ENCODE measurements around the gene PIK3C2G. TPM values are rescaled to one million over a fixed set of nuclear protein-coding genes. Genes with fewer than 3 reads are reported as not detected.

PIK3C2G gene
- total and polyA plus RNA-seq, 10 of the 15 experiments (the other 5 are each of a cell fraction or from before 2014, with no cell fraction given): not detected

GRCh38 chr12:18297902-18298301, 36.6 kb downstream of the PIK3C2G start:
- POLR2A ChIA-PET: no interaction called here
- H4K20me1 ChIP-seq (ENCODE audit: control insufficient read depth, insufficient read depth): no peaks in the 10 kb centered on the region
- in situ Hi-C loops (cut with MboI): no loop called here

GRCh38 chr12:18302809-18303430, 41.6 kb downstream of the PIK3C2G start:
- in situ Hi-C loops (cut with MboI) (no loop called here), intact Hi-C loops (cut with micrococcal nuclease; ENCODE audit: unreplicated experiment) (no loop called here)
- no peak overlapping the region for H3K27ac ChIP-seq (ENCODE audit: control insufficient read depth, insufficient read depth)
- H2AFZ ChIP-seq (ENCODE audit: control insufficient read depth, low read depth, low read length): no peak overlapping the region
- 24% methylated on average over 5 of the region's 5 CpGs for whole genome bisulfite sequencing (ENCODE audit: insufficient coverage, insufficient replicate concordance, low lambda C conversion rate, missing lambda C conversion rate)
- ChIA-PET RAD21 (ENCODE audit: unreplicated experiment) (no interaction called here), CTCF (no interaction called here), POLR2A (no interaction called here), SMC1A (ENCODE audit: uncharacterized antibody, unreplicated experiment) (no interaction called here)
- H3K4me2 ChIP-seq (ENCODE audit: control insufficient read depth, insufficient read depth): no peak overlapping the region
- no peak for TF ChIP-seq HDGF (IDR thresholded peaks at IDR 0.05)
- TF ChIP-seq RCOR1 (conservative IDR thresholded peaks at IDR 0.05; ENCODE audit: low read depth, low read length): no peak
- TF ChIP-seq, protein P1, sequence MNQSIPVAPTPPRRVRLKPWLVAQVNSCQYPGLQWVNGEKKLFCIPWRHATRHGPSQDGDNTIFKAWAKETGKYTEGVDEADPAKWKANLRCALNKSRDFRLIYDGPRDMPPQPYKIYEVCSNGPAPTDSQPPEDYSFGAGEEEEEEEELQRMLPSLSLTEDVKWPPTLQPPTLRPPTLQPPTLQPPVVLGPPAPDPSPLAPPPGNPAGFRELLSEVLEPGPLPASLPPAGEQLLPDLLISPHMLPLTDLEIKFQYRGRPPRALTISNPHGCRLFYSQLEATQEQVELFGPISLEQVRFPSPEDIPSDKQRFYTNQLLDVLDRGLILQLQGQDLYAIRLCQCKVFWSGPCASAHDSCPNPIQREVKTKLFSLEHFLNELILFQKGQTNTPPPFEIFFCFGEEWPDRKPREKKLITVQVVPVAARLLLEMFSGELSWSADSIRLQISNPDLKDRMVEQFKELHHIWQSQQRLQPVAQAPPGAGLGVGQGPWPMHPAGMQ (IDR thresholded peaks at IDR 0.05; ENCODE audit: borderline replicate concordance): no peak
- no peak overlapping the region for H3K4me3 ChIP-seq
- H3K9ac ChIP-seq (ENCODE audit: control insufficient read depth, insufficient read depth, low read length): no peak overlapping the region
- H3K9me3 ChIP-seq (replicated peaks; ENCODE audit: control insufficient read depth, insufficient read depth, low read length): no peaks in the 10 kb centered on the region
- FAIRE-seq (no peak), DNase-seq (ENCODE audit: low read depth, low spot score) (no peak), ATAC-seq (no peak)
- no peaks in the 10 kb centered on the region for H3K79me2 ChIP-seq (ENCODE audit: control insufficient read depth, insufficient read depth, low read length)
- no peaks in the 10 kb centered on the region for H3K36me3 ChIP-seq (ENCODE audit: control insufficient read depth in 2 of 2, insufficient read depth in 2 of 2, low read length in 1 of 2)
- H4K20me1 ChIP-seq (ENCODE audit: control insufficient read depth, insufficient read depth): no peaks in the 10 kb centered on the region
- no peaks in the 10 kb centered on the region for H3K4me1 ChIP-seq (ENCODE audit: control insufficient read depth, insufficient read depth, low read length)
- no TSS peak for BruUV-seq (replicated peaks)
- no peaks in the 10 kb centered on the region for H3K27me3 ChIP-seq (replicated peaks in 1 of 2; ENCODE audit: control insufficient read depth in 2 of 2, insufficient read depth in 2 of 2, low read length in 1 of 2)

More at GRCh38 chr12:18297902-18298301, 36.6 kb downstream of the PIK3C2G start:
- FAIRE-seq: no peak
- ChIA-PET RAD21 (ENCODE audit: unreplicated experiment) (no interaction called here), CTCF (no interaction called here), SMC1A (ENCODE audit: uncharacterized antibody, unreplicated experiment) (no interaction called here)
- no TSS peak for BruUV-seq (replicated peaks)
- H3K27ac ChIP-seq (ENCODE audit: control insufficient read depth, insufficient read depth): no peak overlapping the region
- intact Hi-C loops (cut with micrococcal nuclease; ENCODE audit: unreplicated experiment): no loop called here
- no peak overlapping the region for H3K9ac ChIP-seq (ENCODE audit: control insufficient read depth, insufficient read depth, low read length)
- no peaks in the 10 kb centered on the region for H3K27me3 ChIP-seq (replicated peaks in 1 of 2; ENCODE audit: control insufficient read depth in 2 of 2, insufficient read depth in 2 of 2, low read length in 1 of 2)
- H3K4me3 ChIP-seq: no peak overlapping the region
- H3K4me2 ChIP-seq (ENCODE audit: control insufficient read depth, insufficient read depth): no peak overlapping the region
- TF ChIP-seq GABPA (IDR thresholded peaks at IDR 0.05; ENCODE audit: low read depth) (no peak), SMAD5 (IDR thresholded peaks at IDR 0.05; ENCODE audit: low read depth) (no peak), ETV6 (conservative IDR thresholded peaks at IDR 0.05 in 1 of 2, IDR thresholded peaks at IDR 0.05 in 1 of 2; ENCODE audit: borderline replicate concordance in 1 of 2, low read depth in 1 of 2) (no peak), NRF1 (conservative IDR thresholded peaks at IDR 0.05; ENCODE audit: low read depth, low read length) (no peak)
- H3K36me3 ChIP-seq (ENCODE audit: control insufficient read depth in 2 of 2, insufficient read depth in 2 of 2, low read length in 1 of 2): no peaks in the 10 kb centered on the region
- no peaks in the 10 kb centered on the region for H3K4me1 ChIP-seq (ENCODE audit: control insufficient read depth, insufficient read depth, low read length)
- no peaks in the 10 kb centered on the region for H3K79me2 ChIP-seq (ENCODE audit: control insufficient read depth, insufficient read depth, low read length)
- no peaks in the 10 kb centered on the region for H3K9me3 ChIP-seq (replicated peaks; ENCODE audit: control insufficient read depth, insufficient read depth, low read length)
- DNase-seq (ENCODE audit: low read depth, low spot score): no peak
- no peak overlapping the region for H2AFZ ChIP-seq (ENCODE audit: control insufficient read depth, low read depth, low read length)
- ATAC-seq: no peak
- 91% methylated on average over 1 of the region's 1 CpG for WGBS (ENCODE audit: insufficient coverage, insufficient replicate concordance, low lambda C conversion rate, missing lambda C conversion rate)

Measured in GM12878 (cell line).